Left renal pelvis (tissue), 4 donors: ENCODE measurements around the gene PPT2. TPM values are rescaled to one million over a fixed set of nuclear protein-coding genes. Genes with fewer than 3 reads are reported as not detected.
A peak's percentile ranks its signal among the peaks of the same experiment; 100 is the strongest.

Experiments used
- DNase-seq, 4 donors: peaks; one replicate each; pipeline ENCODE4 v3.0.0-alpha.2; 2013; ENCODE audit warnings: low read depth in 4 of 4, low spot score in 3 of 4
- polyA plus RNA-seq, 4 donors: library from polyadenylated mRNA; unstranded; fragments of 120-200 nt; gene quantifications; one replicate each; pipeline ENCODE4 v1.2.1, GENCODE V29; 2013; ENCODE audit not compliant: insufficient read length in 4 of 4

PPT2 gene
- 10 to 100 TPM; 26.6 to 45.5 (median 34.9) TPM for polyA plus RNA-seq

- peak; percentile 85 to 92 (median 88) for DNase-seq
These were observed at the start of gene PPT2 for GRCh38 chr6:32153564-32154513. PPT2 (plus strand) TSS chr6:32154141; CDS start chr6:32154595, 454 bp downstream.

DNA sequence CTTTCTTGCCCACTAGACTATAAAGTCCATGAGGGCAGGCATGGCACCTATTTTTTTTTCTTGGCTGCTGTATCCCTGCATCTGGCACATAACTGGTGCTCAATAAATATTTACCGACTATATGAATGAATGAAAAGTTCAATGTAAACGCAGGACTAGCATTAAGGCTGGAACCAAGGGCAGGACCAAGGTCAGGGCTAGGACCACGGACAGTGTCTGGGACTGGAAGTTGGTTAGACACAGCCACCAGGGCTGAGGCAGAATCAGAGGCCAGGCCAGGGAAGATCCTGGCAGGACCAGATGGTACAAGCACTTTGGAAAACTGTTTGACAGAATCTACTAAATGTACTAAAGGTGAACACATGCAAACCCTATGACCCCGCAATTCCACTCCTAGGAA lies 48.5 kb upstream of the PPT2 start:
- no peak for DNase-seq

- DNase-seq = no peak
These were observed 46.5 kb upstream of the PPT2 start for GRCh38 chr6:32107406-32107805.

GRCh38 chr6:32108094-32108627 lies 45.8 kb upstream of the PPT2 start:
- DNase-seq = no peak

GRCh38 chr6:32108727-32109113 lies 45.2 kb upstream of the PPT2 start:
- DNase-seq = no peak

GRCh38 chr6:32109114-32109764 lies 44.7 kb upstream of the PPT2 start, which contains the start of gene TNXB:
TNXB (minus strand) TSS chr6:32109338; CDS start chr6:32098198, 11,140 bp downstream.
- DNase-seq = no peak

GRCh38 chr6:32109765-32110160 lies 44.2 kb upstream of the PPT2 start:
- DNase-seq = no peak

DNA sequence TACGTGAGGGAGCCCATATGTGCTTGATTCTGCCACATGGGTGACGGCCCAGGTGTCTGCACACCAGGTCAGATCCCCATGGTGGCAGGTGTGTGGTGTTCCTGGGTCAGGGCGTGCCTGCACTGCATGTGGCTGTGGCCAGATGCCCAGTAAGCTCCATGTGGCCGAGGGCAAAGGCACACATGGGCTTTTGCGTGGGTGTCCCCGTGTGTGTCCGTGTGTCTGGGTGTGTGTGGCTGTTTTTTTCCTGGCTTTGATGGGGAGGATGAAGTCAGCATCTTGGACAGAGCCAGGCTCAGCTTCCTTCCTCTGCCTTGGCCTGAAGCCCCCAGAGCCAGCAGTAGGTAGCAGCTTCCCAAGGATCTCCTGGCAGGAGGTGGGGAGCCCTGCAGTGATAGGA lies 43.3 kb upstream of the PPT2 start:
- DNase-seq = no peak

DNA sequence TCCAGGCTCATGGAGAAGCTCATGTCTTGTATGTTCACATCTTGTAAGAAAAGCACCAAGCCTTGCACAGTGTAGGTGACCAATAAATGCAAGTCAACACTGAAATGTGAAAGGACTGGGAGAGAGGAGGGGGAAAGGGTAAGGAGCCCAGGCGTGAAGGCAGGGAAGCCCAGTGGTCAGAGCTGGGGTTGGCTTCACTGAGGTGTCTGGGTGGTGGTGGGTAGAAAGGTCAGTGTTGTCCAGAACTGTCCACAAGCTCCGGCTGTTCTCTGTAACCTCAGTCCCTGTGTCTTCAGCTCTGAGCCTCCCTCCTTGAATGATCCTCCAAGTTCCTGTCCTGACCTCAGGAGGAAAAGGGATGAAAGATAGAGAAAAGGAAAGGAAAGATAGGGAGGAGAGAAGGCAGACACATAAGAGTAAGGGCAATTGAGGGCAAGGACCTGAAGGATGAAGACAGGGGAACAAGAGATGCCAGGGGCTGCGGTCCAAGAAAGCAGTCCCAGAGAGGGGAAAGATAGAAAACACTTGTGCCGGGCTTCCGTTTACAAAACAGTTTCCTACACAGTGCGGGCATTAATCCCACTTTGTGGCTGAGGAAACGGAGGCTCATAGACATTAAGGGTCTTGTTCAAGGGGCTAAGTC lies 42.4 kb upstream of the PPT2 start:
- DNase-seq = no peak

DNA sequence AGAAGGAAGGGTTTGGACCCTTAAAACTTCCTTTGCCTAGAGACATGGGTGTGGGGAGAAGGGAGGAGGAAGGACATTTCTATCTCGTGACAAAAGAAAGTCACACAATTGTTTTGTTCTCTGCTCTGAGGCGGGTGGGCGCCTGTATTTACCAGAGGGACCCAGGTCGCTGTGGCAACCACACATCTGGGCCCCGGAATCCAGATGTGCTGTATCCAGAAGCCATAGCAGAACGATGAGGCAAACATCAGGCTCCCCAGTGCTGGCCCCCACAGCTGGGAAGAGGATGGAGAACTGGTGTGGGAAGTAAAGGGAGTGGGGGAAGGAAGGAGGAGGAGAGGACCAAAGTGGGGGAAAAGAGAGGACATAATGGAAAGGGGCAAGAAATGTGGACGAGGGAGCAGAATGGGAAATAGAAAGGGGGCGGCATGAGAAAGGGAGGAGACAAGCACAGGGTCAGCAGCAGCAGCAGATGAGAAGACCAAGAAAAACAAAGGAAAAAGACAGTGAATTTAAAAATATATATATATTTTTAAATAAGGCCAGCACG lies 41.4 kb upstream of the PPT2 start:
- DNase-seq = no peak

- no peak for DNase-seq
These were observed 40.3 kb upstream of the PPT2 start for GRCh38 chr6:32113386-32114352.

DNA sequence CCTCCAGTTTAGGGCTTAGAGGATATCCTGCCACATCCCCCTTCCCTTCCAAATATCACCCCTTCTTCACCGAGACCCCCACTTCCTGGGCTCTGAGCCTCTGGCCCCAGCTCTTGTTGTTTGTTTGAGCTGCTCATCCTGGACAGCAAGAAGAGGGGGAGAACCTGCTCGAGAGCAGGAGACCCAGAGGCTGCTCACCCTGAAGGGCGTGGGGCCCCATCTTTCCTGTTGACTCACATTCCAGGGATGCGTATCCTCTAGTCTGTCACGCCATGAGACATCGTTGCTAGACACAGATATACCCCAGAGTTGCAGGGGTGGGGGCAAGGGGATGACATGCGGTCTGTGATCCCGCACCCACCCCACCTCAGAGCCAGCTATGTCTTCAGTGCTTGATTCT lies 39.1 kb upstream of the PPT2 start:
- DNase-seq = no peak

- no peak for DNase-seq
These were observed 38.3 kb upstream of the PPT2 start for GRCh38 chr6:32115623-32116022.

GRCh38 chr6:32116674-32117073 lies 37.3 kb upstream of the PPT2 start:
- DNase-seq = no peak

- DNase-seq = no peak
These were observed 36.5 kb upstream of the PPT2 start for GRCh38 chr6:32117461-32117860.

GRCh38 chr6:32118782-32119628 lies 34.9 kb upstream of the PPT2 start:
- DNase-seq = peak in 2 of 4 donors; percentile 58 to 61

DNA sequence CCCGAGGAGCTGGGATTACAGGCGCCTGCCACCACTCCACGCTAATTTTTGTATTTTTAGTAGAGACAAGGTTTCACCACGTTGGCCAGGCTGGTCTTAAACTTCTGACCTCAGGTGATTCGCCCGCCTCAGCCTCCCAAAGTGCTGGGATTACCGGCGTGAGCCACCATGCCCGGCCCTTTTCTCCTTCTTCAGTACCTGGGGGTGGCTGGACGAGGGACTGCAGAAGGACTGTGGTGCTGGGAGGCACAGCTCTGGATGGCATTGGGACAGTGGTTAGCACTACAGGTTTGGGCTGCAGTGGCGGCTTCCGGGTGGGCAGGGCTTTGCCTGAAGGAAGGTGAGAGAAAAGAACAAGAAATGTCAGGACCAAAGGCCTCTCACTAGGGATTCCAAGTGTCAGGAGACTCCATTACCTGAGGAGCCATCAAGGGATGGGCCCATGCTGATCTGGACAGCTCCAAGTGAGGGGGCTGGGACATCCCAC lies 33.3 kb upstream of the PPT2 start:
- DNase-seq = no peak

GRCh38 chr6:32123681-32124080 lies 30.3 kb upstream of the PPT2 start:
- no peak for DNase-seq
